Measurements from ENCODE around the gene GMIP. TPM values are rescaled to one million over a fixed set of nuclear protein-coding genes. Genes with fewer than 3 reads are reported as not detected.
A peak's percentile ranks its signal among the peaks of the same experiment; 100 is the strongest.
"Not testable (repeated sequence)": the region's sequence is repeated elsewhere in the genome, so short reads cannot be mapped to it uniquely, and the experiment has no call there.

Gene GMIP
- total RNA-seq, 4 donors from 2014 or later: 6.9 to 15.9 (median 7.5) TPM

- Histone ChIP-seq H3K4me3 (no peak overlapping the region), H3K27ac (replicated peaks in 1 of 4) (no peak overlapping the region), H3K27me3 (no peaks in the 10 kb centered on the region), H3K9me3 (no peaks in the 10 kb centered on the region), H3K36me3 (peaks cover 4 to 55% (median 31%) of the 10 kb centered on the region in 4 donors), H3K4me1 (peaks cover 9 to 28% (median 20%) of the 10 kb centered on the region in 4 donors)
- TF ChIP-seq POLR2AphosphoS5 (IDR thresholded peaks at IDR 0.05) (no peak), POLR2A (IDR thresholded peaks at IDR 0.05; ENCODE audit: low read depth) (no peak), EP300 (IDR thresholded peaks at IDR 0.05) (no peak)
- TF ChIP-seq, protein P1, sequence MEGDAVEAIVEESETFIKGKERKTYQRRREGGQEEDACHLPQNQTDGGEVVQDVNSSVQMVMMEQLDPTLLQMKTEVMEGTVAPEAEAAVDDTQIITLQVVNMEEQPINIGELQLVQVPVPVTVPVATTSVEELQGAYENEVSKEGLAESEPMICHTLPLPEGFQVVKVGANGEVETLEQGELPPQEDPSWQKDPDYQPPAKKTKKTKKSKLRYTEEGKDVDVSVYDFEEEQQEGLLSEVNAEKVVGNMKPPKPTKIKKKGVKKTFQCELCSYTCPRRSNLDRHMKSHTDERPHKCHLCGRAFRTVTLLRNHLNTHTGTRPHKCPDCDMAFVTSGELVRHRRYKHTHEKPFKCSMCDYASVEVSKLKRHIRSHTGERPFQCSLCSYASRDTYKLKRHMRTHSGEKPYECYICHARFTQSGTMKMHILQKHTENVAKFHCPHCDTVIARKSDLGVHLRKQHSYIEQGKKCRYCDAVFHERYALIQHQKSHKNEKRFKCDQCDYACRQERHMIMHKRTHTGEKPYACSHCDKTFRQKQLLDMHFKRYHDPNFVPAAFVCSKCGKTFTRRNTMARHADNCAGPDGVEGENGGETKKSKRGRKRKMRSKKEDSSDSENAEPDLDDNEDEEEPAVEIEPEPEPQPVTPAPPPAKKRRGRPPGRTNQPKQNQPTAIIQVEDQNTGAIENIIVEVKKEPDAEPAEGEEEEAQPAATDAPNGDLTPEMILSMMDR (IDR thresholded peaks at IDR 0.05): no peak
- intact Hi-C loops (cut with DNase I): loop anchor here (5.0 kb wide), 1 partner anchor 59 kb away; the partner anchor contains the start of gene ZNF14
- no peak for DNase-seq (ENCODE audit: extremely low spot score)
- 94% methylated on average over 3 of the region's 3 CpGs for WGBS
Measured at GRCh38 chr19:19672816-19673215, 29.4 kb upstream of the GMIP start.

GRCh38 chr19:19670070-19670551 is 26.7 kb upstream of the GMIP start:
- Histone ChIP-seq H3K9me3 (no peaks in the 10 kb centered on the region), H3K4me3 (peak overlapping the region in 3 of 4 donors; percentile 76 to 95 (median 78)), H3K36me3 (peaks cover 0 to 28% (median 13%) of the 10 kb centered on the region in 4 donors), H3K27ac (replicated peaks in 1 of 4) (no peak overlapping the region), H3K4me1 (peaks cover 9 to 28% (median 22%) of the 10 kb centered on the region in 4 donors), H3K27me3 (no peaks in the 10 kb centered on the region)
- no peak for DNase-seq (ENCODE audit: extremely low spot score)
- TF ChIP-seq POLR2AphosphoS5 (IDR thresholded peaks at IDR 0.05) (no peak), EP300 (IDR thresholded peaks at IDR 0.05) (no peak), POLR2A (IDR thresholded peaks at IDR 0.05; ENCODE audit: low read depth) (no peak)
- TF ChIP-seq, protein P1 (IDR thresholded peaks at IDR 0.05): no peak
- WGBS: 76% methylated on average over 9 of the region's 10 CpGs
- intact Hi-C loops (cut with DNase I): loop anchor here (5.0 kb wide), 1 partner anchor 62 kb away; the partner anchor contains the start of gene ZNF14

DNA sequence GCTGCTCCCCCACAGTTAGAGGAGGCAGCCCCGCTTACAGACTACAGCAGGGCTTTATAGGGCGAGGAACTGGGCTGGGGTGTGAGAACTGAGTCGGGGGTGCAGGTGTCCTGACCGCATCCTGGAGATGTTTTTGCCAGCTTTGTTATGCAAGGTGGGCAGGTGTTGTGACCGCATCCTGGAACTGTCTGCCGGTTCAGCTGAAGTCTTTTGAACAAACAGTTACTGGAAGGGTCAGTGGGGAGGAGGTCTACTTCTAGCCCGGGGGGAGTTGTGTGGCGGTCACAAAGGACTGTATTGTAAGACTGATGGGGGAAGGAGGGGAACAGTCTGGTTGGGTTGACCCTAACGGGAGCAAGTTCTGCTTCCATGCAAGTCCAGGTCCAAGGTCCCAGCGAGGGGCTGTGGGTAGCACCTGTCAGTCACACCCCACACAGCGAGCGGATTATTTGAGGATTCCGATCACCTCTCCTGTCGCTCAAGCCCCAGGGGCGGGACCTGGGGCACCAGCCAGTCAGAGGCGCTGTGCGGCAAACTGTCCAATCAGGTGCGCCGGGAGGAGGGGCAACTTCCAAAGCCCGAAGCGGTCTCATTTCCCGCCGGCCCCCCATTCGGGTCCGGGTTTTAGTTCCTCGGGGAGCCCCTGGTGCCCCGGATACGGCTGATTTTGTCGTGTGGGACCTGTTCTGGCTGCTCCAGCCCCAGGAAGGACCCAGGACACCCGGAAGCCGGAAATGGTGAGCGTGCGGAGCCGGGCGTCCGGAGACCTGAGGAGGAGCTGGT is 25.0 kb upstream of the GMIP start, which contains the start of gene ZNF101:
Gene ZNF101, plus strand, starts transcription at position 610 of the 783 bp plus-strand sequence. Its CDS starts 125 bp downstream, at position 735.
- 10% methylated on average over 15 of the region's 36 CpGs for WGBS
- peak; percentile 97 for DNase-seq (ENCODE audit: extremely low spot score)
- Histone ChIP-seq H3K36me3 (peaks cover 0 to 13% (median 5%) of the 10 kb centered on the region in 4 donors), H3K4me3 (peak within 1 kb of the TSS; percentile 67 to 95 (median 77)), H3K9me3 (no peaks in the 10 kb centered on the region), H3K27me3 (no peaks in the 10 kb centered on the region), H3K27ac (replicated peaks in 1 of 4) (peak within 1 kb of the TSS; percentile 81 to 86 (median 82)), H3K4me1 (peaks cover 9 to 28% (median 27%) of the 10 kb centered on the region in 4 donors)
- intact Hi-C loops (cut with DNase I): loop anchor here (10.0 kb wide), 1 partner anchor 236 kb away; the partner anchor contains the start of gene ZNF93
- no peak for TF ChIP-seq POLR2A (IDR thresholded peaks at IDR 0.05; ENCODE audit: low read depth)
- TF ChIP-seq, protein P1 (IDR thresholded peaks at IDR 0.05): peak in 1 of 3 experiments; percentile 5
- TF ChIP-seq POLR2AphosphoS5 (IDR thresholded peaks at IDR 0.05): peak; percentile 66 to 67
- no peak for TF ChIP-seq EP300 (IDR thresholded peaks at IDR 0.05)

DNA sequence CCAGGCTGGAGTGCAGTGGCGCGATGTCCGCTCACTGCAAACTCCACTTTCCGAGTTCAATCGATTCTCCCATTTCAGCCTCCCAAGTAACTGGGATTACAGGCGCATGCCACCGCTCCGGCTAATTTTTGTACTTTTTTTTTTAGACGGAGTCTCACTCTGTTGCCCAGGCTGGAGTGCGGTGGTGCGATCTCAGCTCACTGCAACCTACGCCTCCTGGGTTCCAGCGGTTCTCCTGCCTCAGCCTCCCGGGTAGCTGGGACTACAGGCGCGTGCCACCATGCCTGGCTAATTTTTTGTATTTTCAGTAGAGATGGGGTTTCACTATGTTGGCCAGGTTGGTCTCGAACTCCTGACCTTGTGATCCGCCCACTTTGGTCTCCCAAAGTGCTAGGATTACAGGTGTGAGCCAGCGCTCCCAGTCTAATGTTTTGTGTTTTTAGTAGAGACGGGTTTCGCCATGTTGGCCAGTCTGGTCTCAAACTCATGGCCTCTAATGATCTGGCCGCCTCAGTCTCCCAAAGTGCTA is 22.0 kb upstream of the GMIP start:
- not testable (repeated sequence) for DNase-seq (ENCODE audit: extremely low spot score); H3K27me3 ChIP-seq; H3K9me3 ChIP-seq; H3K27ac ChIP-seq (replicated peaks in 1 of 4); H3K4me3 ChIP-seq; H3K36me3 ChIP-seq
- H3K4me1 ChIP-seq: peaks cover 29 to 50% (median 48%) of the 10 kb centered on the region in 4 donors
- 95% methylated on average over 21 of the region's 22 CpGs for WGBS
- intact Hi-C loops (cut with DNase I): loop anchor here (10.0 kb wide), 1 partner anchor 239 kb away; the partner anchor contains the start of gene ZNF93

Data from esophagus muscularis mucosa (tissue), 4 donors.